Ecto neural progenitor cell (in vitro differentiated cells): ENCODE measurements around the gene MOAP1.
"Not testable (repeated sequence)": the region's sequence is repeated elsewhere in the genome, so short reads cannot be mapped to it uniquely, and the experiment has no call there.

ENCODE experiments used
- DNase-seq: peaks from one replicate; pipeline ENCODE4 v3.0.0-alpha.2; 2018; ENCODE audit warnings: low spot score

MOAP1 gene

GRCh38 chr14:93184391-93185348 lies at the start of gene MOAP1, which contains the start of gene LYSET:
MOAP1 (minus strand) TSS chr14:93184897; CDS start chr14:93184242, 655 bp downstream.
LYSET (plus strand) TSS chr14:93185317; CDS start chr14:93185406, 89 bp downstream.
- DNase-seq = peak; percentile 94

DNA sequence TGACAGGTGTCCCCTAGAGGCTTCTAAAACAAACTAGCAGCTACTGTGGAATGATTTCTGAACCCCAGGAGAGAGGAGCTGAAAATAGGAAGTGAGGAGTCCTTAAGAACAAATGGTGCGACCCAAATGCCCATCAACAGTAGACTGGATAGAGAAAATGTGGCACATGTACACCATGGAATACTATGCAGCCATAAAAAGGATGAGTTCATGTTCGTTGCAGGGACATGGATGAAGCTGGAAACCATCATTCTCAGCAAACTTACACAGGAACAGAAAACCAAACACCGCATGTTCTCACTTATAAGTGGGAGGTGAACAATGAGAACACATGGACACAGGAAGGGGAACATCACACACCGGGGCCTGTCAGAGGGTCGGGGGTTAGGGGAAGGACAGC lies 48.4 kb upstream of the MOAP1 start:
- not testable (repeated sequence) for DNase-seq

GRCh38 chr14:93232159-93232558 lies 47.5 kb upstream of the MOAP1 start:
- DNase-seq = no peak

GRCh38 chr14:93231129-93231979 lies 46.7 kb upstream of the MOAP1 start:
- DNase-seq = no peak

- DNase-seq = no peak
Observed at GRCh38 chr14:93230539-93230938, 45.8 kb upstream of the MOAP1 start.

- no peak for DNase-seq
Observed at GRCh38 chr14:93228550-93228949, 43.9 kb upstream of the MOAP1 start.

GRCh38 chr14:93223565-93223964 lies 38.9 kb upstream of the MOAP1 start:
- no peak for DNase-seq

- no peak for DNase-seq
Observed at GRCh38 chr14:93220509-93220908, 35.8 kb upstream of the MOAP1 start.

- DNase-seq = no peak
Observed at GRCh38 chr14:93219103-93219726, 34.5 kb upstream of the MOAP1 start.

GRCh38 chr14:93214598-93214997 lies 29.9 kb upstream of the MOAP1 start:
- DNase-seq = no peak

DNA sequence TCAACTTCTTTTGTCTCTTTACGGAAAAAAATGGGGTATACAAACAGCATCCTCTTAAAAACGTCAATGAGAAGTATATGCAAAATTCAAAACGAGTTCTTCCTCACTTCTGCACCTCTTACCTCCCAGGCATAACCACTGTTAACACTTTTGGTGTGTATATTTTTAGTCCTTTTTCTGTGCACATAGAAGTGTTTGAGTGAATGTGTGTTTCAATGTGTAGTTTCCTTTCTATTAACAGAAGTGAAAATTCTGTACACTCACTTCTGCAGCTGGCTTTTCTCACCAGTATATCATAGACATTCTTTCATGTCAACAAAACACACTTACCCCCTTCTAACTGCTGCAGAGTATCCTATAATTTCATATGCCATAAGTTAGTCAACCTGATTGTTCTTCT lies 27.7 kb upstream of the MOAP1 start:
- no peak for DNase-seq

DNA sequence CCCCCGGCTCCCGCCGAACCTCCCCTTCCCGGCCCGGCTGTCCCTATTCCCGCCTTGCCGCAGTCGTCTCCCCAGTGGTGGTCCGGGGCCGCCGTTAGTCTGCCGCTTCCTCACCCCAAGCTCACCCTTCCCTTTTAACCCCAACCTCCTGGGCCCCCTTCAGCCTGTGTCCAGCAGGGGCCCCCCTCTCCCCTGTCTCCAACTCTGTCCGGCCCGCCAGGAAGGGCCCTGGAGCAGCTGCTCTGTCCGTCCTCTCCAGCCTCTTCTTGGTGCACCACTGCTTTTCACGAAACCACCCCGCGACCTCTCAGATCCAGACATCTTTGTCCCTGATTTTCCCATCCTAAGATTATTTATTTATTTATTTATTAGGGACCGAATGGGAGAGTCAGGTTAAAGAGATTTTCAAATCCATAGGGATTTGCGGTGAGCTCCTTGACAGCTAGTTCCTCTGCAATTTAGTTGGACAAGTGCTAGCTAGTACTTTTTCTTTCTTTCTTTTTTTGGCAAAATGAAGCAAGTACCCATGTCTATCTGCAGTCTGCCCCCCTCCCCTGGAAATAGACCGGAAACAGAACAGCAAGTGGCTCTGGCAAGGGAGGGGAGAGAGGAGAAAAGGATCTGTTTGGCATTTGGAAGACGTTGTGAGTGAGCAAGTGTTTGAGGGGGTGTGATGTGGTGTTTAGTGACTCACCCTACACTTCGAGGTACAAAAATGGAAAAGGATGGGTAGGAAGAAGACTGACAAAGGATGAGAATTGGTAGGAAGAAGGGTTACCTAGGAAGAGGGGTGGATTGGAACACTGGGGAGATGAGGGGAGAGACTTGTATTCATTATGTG lies 23.0 kb upstream of the MOAP1 start:
- no peak for DNase-seq

GRCh38 chr14:93206793-93207467 lies 22.2 kb upstream of the MOAP1 start, which contains the start of the genes GON7 and UBR7:
GON7 (minus strand) TSS chr14:93207065; CDS start chr14:93207037, 28 bp downstream.
UBR7 (plus strand) TSS chr14:93207256; CDS start chr14:93207292, 36 bp downstream.
- DNase-seq = peak; percentile 96

- DNase-seq = no peak
Observed at GRCh38 chr14:93201155-93201704, 16.5 kb upstream of the MOAP1 start.

DNA sequence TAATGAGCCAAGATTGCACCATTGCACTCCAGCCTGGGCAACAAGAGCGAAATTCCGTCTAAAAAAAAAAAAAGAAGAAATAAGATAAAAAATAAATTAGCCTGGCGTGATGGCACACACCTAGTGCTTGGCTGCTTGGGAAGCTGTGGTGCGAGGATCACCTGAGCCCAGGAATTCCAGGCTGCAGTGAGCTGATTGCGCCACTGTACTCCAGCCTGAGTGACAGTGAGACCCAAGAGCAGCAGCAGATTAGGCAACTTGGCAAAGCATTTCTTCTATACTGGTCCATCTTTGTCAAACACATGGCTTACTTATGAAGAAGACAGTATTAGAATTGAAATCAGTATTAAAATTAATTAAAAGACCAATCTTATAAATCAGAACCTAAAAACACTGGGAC lies 15.9 kb upstream of the MOAP1 start:
- DNase-seq = no peak

DNA sequence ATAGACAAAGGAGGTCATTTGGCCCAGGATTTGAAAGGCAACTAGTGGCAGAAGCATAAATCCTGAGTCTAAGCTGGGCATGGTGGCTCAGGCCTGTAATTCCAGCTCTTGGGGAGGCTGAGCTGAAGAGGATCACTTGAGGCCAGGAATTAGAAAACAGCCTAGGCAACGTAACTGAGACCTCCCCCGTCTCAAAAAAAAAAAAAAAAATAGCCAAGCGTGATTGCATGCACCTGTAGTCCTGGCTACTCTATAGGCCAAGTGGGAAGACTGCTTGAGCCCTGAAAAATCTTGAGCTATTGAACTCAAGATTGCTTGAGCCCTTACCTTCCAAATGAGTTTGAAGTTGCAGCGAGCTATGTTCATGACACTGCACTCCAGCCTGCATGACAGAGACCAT lies 14.3 kb upstream of the MOAP1 start:
- DNase-seq = no peak

GRCh38 chr14:93195316-93195999 lies 10.8 kb upstream of the MOAP1 start:
- DNase-seq = no peak

DNA sequence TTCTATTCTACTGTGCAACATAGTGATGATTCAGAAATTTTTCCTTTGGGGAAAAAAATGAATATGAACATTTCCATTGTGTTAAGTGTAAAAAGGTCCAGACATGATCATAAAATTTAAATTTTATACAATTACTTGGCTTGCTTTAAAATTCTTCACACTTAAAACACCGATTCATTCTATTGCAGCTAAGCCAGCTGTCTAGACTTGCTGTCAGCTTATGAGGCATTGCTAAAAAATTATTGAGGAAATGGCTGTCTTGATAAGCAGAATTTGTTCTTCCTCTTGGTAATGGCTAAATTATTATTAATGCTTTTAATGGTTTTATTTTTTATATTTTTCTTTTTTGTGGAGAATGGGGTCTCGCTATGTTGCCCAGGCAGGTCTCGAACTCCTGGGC lies 2.3 kb upstream of the MOAP1 start:
- DNase-seq = no peak

GRCh38 chr14:93186466-93186865 lies 1.8 kb upstream of the MOAP1 start:
- DNase-seq = no peak

GRCh38 chr14:93185349-93185720 lies 638 bp upstream of the MOAP1 start:
- DNase-seq = no peak
